HCEC 1CT (cell line): Measurements from ENCODE around the gene COPRS.

ENCODE experiments used
- DNase-seq: peaks from one replicate; pipeline ENCODE4 v3.0.0-alpha.2; 2017

The COPRS gene

DNA sequence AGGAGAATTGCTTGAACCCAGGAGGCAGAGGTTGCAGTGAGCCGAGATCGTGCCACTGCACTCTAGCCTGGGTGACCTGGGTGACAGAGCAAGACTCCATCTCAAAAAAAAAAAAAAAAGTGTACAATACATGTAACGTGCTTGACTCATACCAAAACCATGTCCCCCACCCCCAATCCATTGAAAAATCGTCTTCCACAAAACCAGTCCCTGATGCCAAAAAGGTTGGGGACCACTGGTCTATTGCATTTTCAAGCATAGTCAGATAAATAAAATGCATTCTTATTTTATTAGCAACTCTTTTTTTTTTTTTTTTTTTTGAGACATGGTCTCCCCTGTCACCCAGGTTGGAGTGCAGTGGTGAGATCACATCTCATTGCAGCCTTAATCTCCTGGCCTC lies 52.1 kb downstream of the COPRS start:
- no peak for DNase-seq

DNA sequence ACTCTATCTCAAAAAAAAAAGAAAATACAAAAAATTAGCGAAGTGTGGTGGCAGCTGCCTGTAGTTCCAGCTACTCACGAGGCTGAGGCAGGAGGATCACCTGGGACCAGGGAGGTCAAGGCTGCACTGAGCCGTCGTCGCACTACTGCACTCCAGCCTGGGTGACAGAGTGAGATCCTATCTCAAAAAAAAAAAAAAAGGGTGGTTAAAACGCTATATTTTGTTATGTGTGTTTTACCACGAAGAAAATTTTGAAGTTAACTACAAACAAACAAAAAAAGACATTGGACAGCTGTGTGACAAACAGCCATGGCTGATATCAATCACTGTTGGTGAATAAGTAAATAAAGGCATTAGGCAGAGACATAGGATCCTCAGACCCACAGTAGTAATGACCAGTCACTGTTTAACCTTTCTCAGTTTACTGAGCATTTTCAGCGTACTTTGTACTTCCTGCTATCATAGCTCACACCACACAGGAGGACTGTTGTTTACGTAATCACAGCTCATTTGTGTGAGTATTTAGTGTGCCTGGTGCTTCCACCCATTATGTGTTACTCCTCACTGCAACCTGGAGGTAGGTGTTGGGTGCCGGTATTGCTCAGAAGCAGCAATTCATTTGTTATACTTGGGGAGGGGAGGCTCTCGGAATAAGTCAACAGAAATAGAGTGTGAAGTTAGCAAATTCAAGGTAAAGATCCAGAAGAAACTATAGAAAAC lies 55.4 kb downstream of the COPRS start:
- DNase-seq, result no peak

DNA sequence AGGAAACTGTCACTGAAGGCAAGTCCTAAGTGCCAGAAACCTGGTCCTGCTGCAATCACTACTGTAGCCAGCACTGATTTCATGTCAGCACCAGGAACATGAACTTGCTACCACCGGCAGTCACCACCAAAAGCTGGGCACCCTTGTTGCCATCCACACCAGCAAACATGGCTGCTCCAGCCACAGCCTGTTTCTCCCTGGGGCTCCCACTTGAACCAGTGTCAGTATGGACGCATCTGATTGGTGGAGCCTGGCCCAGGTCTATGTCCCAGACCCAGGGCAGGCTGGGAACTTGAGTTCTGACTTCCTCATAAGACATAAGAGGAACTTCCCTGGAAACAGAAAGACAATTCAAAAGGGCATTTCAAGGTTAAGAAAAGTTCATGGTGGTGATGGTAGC lies 56.5 kb downstream of the COPRS start:
- no peak for DNase-seq
